Natural killer cell (primary cell): ENCODE results near the gene C16orf74. TPM values are rescaled to one million over a fixed set of nuclear protein-coding genes. Genes with fewer than 3 reads are reported as not detected.

ENCODE experiments used
- ATAC-seq, 3 donors: fragments of 150-1000 bp in 2 of 3; fragments of 200-7000 bp in 1 of 3; cut with Tn5 transposase; 1 replicate in 1 of 3; 2 replicates in 2 of 3; pipeline ENCODE4 v1.10.0; 2021; ENCODE audit warnings: mild to moderate bottlenecking in 2 of 3, moderate library complexity in 2 of 3
- DNase-seq, 2 donors: peaks; one replicate each; pipeline versions ENCODE4 v3.0.0 to v3.0.0-alpha.2; 2013 to 2021; ENCODE audit warnings: mixed read lengths in 1 of 2
- H3K27ac ChIP-seq: one replicate; pipeline ENCODE4 v1.5.1; 2013; ENCODE audit warnings: mild to moderate bottlenecking, low read length
- H3K27me3 ChIP-seq: one replicate; pipeline ENCODE4 v1.6.1; 2013; ENCODE audit warnings: low read length; ENCODE audit not compliant: control insufficient read depth, insufficient read depth
- H3K36me3 ChIP-seq: one replicate; pipeline ENCODE4 v1.6.1; 2013; ENCODE audit warnings: low read length; ENCODE audit not compliant: control insufficient read depth, insufficient read depth
- H3K4me1 ChIP-seq: one replicate; pipeline ENCODE4 v1.6.1; 2013; ENCODE audit warnings: low read length; ENCODE audit not compliant: control insufficient read depth, insufficient read depth
- H3K4me3 ChIP-seq: one replicate; pipeline ENCODE4 v1.5.1; 2013; ENCODE audit warnings: low read length
- H3K9me3 ChIP-seq: one replicate; pipeline ENCODE4 v1.6.1; 2013; ENCODE audit warnings: low read length; ENCODE audit not compliant: control insufficient read depth, insufficient read depth
- H3K27ac Mint-ChIP-seq, 2 donors: one replicate each; pipeline ENCODE4 v1.8.0; 2022; ENCODE audit warnings: mild to moderate bottlenecking in 2 of 2, mixed read lengths in 2 of 2, moderate library complexity in 1 of 2
- H3K27me3 Mint-ChIP-seq, 2 donors: one replicate each; pipeline ENCODE4 v1.8.0; 2022; ENCODE audit warnings: low read depth in 2 of 2, mixed read lengths in 2 of 2
- H3K36me3 Mint-ChIP-seq: one replicate; pipeline ENCODE4 v1.8.0; 2022; ENCODE audit warnings: mixed read lengths
- H3K4me1 Mint-ChIP-seq, 2 donors: one replicate each; pipeline ENCODE4 v1.8.0; 2022; ENCODE audit warnings: mixed read lengths in 2 of 2
- H3K4me3 Mint-ChIP-seq: one replicate; pipeline ENCODE4 v1.8.0; 2022; ENCODE audit warnings: mild to moderate bottlenecking, moderate library complexity, mixed read lengths
- H3K9me3 Mint-ChIP-seq, 2 donors: one replicate each; pipeline ENCODE4 v1.8.0; 2022; ENCODE audit warnings: mixed read lengths in 2 of 2
- CTCF ChIP-seq: fragments of 200-600 bp; IDR thresholded peaks from one replicate; pipeline ENCODE4 v1.8.0; 2022; ENCODE audit warnings: antibody characterized with exemption
- WGBS: methylation state at CpG from one replicate; pipeline ENCODE4 v1.1.7; 2013; ENCODE audit warnings: missing lambda C conversion rate; ENCODE audit not compliant: insufficient coverage; 5-methylcytosine and 5-hydroxymethylcytosine counted together
- intact Hi-C: fragments of 100-400 bp; cut with micrococcal nuclease; formaldehyde crosslinking; loops from one replicate; pipeline ENCODE4 v1.14.2; 2022
- total RNA-seq, 4 donors: library from RNA; stranded (reverse); fragments of 120-200 nt in 1 of 4; gene quantifications; one replicate each; pipeline versions ENCODE4 v1.2.3 to v1.2.4, GENCODE V29; 2013 to 2022

The C16orf74 gene
- total RNA-seq, 3 donors from 2014 or later (not counting 1 experiment from before 2014, with no cell fraction given): 0.71 to 2.2 (median 1.8) TPM

GRCh38 chr16:85664580-85665372, 86.1 kb downstream of the C16orf74 start:
- no peak for DNase-seq
- 96% methylated on average over 27 of the region's 27 CpGs for WGBS
- no peaks in the 10 kb centered on the region for H3K27me3 ChIP-seq
- H3K36me3 ChIP-seq: peaks cover 90% of the 10 kb centered on the region
- Mint-ChIP-seq H3K9me3 (no peaks in the 10 kb centered on the region), H3K4me1 (peaks cover 3 to 7% of the 10 kb centered on the region in 2 donors), H3K36me3 (peaks cover 12% of the 10 kb centered on the region), H3K4me3 (no peak overlapping the region), H3K27ac (no peak overlapping the region), H3K27me3 (no peaks in the 10 kb centered on the region)
- ATAC-seq: no peak
- H3K9me3 ChIP-seq: no peaks in the 10 kb centered on the region
- no peak overlapping the region for H3K27ac ChIP-seq
- no peak overlapping the region for H3K4me3 ChIP-seq
- TF ChIP-seq CTCF: no peak
- no peaks in the 10 kb centered on the region for H3K4me1 ChIP-seq
- intact Hi-C loops: no loop called here

- Mint-ChIP-seq H3K9me3 (no peaks in the 10 kb centered on the region), H3K4me1 (peaks cover 5% of the 10 kb centered on the region in 2 donors), H3K27me3 (no peaks in the 10 kb centered on the region), H3K27ac (no peak overlapping the region), H3K4me3 (no peak overlapping the region), H3K36me3 (peaks cover 7% of the 10 kb centered on the region)
- DNase-seq (no peak), ATAC-seq (no peak)
- Histone ChIP-seq H3K36me3 (peaks cover 90% of the 10 kb centered on the region), H3K27ac (no peak overlapping the region), H3K27me3 (no peaks in the 10 kb centered on the region), H3K9me3 (no peaks in the 10 kb centered on the region), H3K4me1 (no peaks in the 10 kb centered on the region), H3K4me3 (no peak overlapping the region)
- intact Hi-C loops: no loop called here
- TF ChIP-seq CTCF: no peak
- WGBS: 83% methylated on average over 12 of the region's 12 CpGs
Measured at GRCh38 chr16:85663891-85664321, 87.0 kb downstream of the C16orf74 start.

GRCh38 chr16:85662976-85663830, 87.7 kb downstream of the C16orf74 start:
- peak overlapping the region in 1 of 2 donors; percentile 56 for H3K27ac Mint-ChIP-seq
- TF ChIP-seq CTCF: no peak

More at GRCh38 chr16:85662976-85663830, 87.7 kb downstream of the C16orf74 start:
- Histone ChIP-seq H3K36me3 (peaks cover 91% of the 10 kb centered on the region), H3K4me1 (no peaks in the 10 kb centered on the region), H3K9me3 (no peaks in the 10 kb centered on the region), H3K27me3 (no peaks in the 10 kb centered on the region), H3K4me3 (no peak overlapping the region), H3K27ac (no peak overlapping the region)
- DNase-seq (no peak), ATAC-seq (no peak)
- WGBS: 94% methylated on average over 37 of the region's 38 CpGs
- intact Hi-C loops: no loop called here
- Mint-ChIP-seq H3K9me3 (no peaks in the 10 kb centered on the region), H3K4me3 (no peak overlapping the region), H3K27me3 (no peaks in the 10 kb centered on the region), H3K36me3 (peaks cover 7% of the 10 kb centered on the region), H3K4me1 (peaks cover 5% of the 10 kb centered on the region in 2 donors)
